ENCODE measurements around the gene ING5.

DNA sequence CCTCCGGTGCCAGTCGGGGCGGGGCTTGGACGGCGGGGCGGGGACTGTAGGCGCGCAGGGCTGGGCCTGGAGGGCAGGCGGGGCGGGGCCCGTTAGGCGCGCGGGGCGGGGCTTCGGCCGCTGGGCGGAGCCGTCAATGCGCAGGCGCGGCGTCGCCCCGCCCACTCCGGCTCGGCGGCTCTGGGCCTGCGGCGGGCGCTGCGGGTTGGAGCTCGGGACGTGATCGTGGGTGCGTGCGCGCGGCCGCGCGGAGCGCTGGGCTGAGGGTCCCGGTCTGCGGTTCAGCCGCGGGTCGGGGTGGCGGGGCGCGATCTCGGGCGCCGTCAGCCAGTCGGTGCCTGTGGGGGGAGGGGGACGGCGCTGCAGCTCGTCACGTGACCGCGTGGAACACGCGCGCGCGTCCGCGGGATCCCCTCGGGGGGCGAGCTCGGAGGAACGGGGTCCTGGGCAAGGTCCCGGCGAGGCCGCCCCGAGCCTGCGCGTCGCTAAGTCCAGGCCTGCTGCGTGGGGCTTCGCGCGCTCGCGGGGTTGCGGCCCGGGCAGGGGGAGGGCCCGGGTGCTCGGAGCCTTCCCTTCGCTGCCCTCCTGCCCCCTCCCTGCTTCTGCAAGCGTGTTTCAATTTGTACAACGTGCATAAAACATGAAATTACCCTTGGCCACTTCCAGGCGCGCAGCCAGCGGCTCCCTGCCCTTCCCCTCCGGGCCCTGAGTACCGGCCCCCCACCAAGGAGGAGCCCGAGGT, 32.8 kb downstream of the ING5 start, which contains the start of gene D2HGDH:
- TF ChIP-seq, protein P1, sequence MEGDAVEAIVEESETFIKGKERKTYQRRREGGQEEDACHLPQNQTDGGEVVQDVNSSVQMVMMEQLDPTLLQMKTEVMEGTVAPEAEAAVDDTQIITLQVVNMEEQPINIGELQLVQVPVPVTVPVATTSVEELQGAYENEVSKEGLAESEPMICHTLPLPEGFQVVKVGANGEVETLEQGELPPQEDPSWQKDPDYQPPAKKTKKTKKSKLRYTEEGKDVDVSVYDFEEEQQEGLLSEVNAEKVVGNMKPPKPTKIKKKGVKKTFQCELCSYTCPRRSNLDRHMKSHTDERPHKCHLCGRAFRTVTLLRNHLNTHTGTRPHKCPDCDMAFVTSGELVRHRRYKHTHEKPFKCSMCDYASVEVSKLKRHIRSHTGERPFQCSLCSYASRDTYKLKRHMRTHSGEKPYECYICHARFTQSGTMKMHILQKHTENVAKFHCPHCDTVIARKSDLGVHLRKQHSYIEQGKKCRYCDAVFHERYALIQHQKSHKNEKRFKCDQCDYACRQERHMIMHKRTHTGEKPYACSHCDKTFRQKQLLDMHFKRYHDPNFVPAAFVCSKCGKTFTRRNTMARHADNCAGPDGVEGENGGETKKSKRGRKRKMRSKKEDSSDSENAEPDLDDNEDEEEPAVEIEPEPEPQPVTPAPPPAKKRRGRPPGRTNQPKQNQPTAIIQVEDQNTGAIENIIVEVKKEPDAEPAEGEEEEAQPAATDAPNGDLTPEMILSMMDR (conservative IDR thresholded peaks at IDR 0.05; ENCODE audit: low read depth, low read length) = no peak
- TF ChIP-seq EZH2phosphoT487 (IDR thresholded peaks at IDR 0.05; ENCODE audit: borderline replicate concordance, low read length) = no peak

All from PC-3 (cell line).